WTC11 (cell line): Measurements from ENCODE around the gene INO80E. TPM values are rescaled to one million over a fixed set of nuclear protein-coding genes. Genes with fewer than 3 reads are reported as not detected.

Experiments used
- ATAC-seq: fragments of 200-7000 bp; cut with Tn5 transposase; 2 replicates; pipeline ENCODE4 v1.10.0; 2021; ENCODE audit warnings: mild to moderate bottlenecking, moderate library complexity
- CTCF ChIA-PET: fragments of 300-600 bp; sonication (Branson Sonifier 250); formaldehyde crosslinking; loops from one replicate; lab custom pipeline; 2021; ENCODE audit warnings: antibody characterized with exemption; lab: Charles Lee
- POLR2A ChIA-PET: fragments of 350-600 bp; sonication (Branson Sonifier 250); formaldehyde crosslinking; loops from one replicate; lab custom pipeline; 2021; ENCODE audit warnings: antibody characterized with exemption; lab: Charles Lee
- DNase-seq: peaks from one replicate; pipeline ENCODE4 v3.0.0; 2021; ENCODE audit warnings: low spot score
- H3K27ac Mint-ChIP-seq: 2 replicates; pipeline ENCODE4 v1.8.0; 2021; ENCODE audit warnings: mixed read lengths
- H3K27me3 Mint-ChIP-seq: 2 replicates; pipeline ENCODE4 v1.8.0; 2021; ENCODE audit warnings: low read depth, mild to moderate bottlenecking, moderate library complexity, mixed read lengths
- H3K36me3 Mint-ChIP-seq: 2 replicates; pipeline ENCODE4 v1.8.0; 2021; ENCODE audit warnings: mixed read lengths
- H3K4me1 Mint-ChIP-seq: 2 replicates; pipeline ENCODE4 v1.8.0; 2022; ENCODE audit warnings: mixed read lengths
- H3K4me3 Mint-ChIP-seq: 2 replicates; pipeline ENCODE4 v1.8.0; 2021; ENCODE audit warnings: mild to moderate bottlenecking, moderate library complexity, mixed read lengths
- H3K9me3 Mint-ChIP-seq: 2 replicates; pipeline ENCODE4 v1.8.0; 2021; ENCODE audit warnings: mixed read lengths
- CBFB ChIP-seq: sonication (generic); formaldehyde crosslinking; IDR thresholded peaks from 2 replicates; pipeline ENCODE4 v1.8.1; 2022; ENCODE audit warnings: mild to moderate bottlenecking, low read depth, missing genetic modification reagents
- CREB1 ChIP-seq: sonication (generic); formaldehyde crosslinking; IDR thresholded peaks from 2 replicates; pipeline ENCODE4 v1.8.0; 2023; ENCODE audit warnings: mild to moderate bottlenecking, missing genetic modification reagents
- CREM ChIP-seq: sonication (generic); formaldehyde crosslinking; IDR thresholded peaks from 2 replicates; pipeline ENCODE4 v1.8.1; 2022; ENCODE audit warnings: mild to moderate bottlenecking, missing genetic modification reagents, moderate library complexity
- CTCF ChIP-seq: fragments of 200-600 bp; IDR thresholded peaks from 2 replicates; pipeline ENCODE4 v1.8.0; 2022; ENCODE audit warnings: antibody characterized with exemption
- ESRRA ChIP-seq: sonication (generic); formaldehyde crosslinking; IDR thresholded peaks from 2 replicates; pipeline ENCODE4 v1.8.1; 2022; ENCODE audit warnings: mild to moderate bottlenecking, missing genetic modification reagents, borderline replicate concordance
- FOXJ3 ChIP-seq: sonication (generic); formaldehyde crosslinking; IDR thresholded peaks from 2 replicates; pipeline ENCODE4 v1.9.0; 2021; ENCODE audit warnings: missing genetic modification reagents, mild to moderate bottlenecking, borderline replicate concordance
- IRF1 ChIP-seq: sonication (generic); formaldehyde crosslinking; IDR thresholded peaks from 2 replicates; pipeline ENCODE4 v1.8.0; 2023; ENCODE audit warnings: missing genetic modification reagents
- MYBL2 ChIP-seq: sonication (generic); formaldehyde crosslinking; IDR thresholded peaks from 2 replicates; pipeline ENCODE4 v1.8.1; 2023; ENCODE audit warnings: mild to moderate bottlenecking, moderate library complexity, missing genetic modification reagents
- NFYB ChIP-seq: sonication (generic); formaldehyde crosslinking; conservative IDR thresholded peaks from 2 replicates; pipeline ENCODE4 v1.8.0; 2022; ENCODE audit warnings: low read depth, missing genetic modification reagents
- RORB ChIP-seq: fragments of 250-450 bp; sonication (Bioruptor Pico); IDR thresholded peaks from 2 replicates; pipeline ENCODE4 v1.9.0; 2021; ENCODE audit warnings: mild to moderate bottlenecking
- USF2 ChIP-seq: sonication (generic); formaldehyde crosslinking; IDR thresholded peaks from 2 replicates; pipeline ENCODE4 v1.8.1; 2023; ENCODE audit warnings: mild to moderate bottlenecking, missing genetic modification reagents, moderate library complexity
- ZNF121 ChIP-seq: sonication (generic); formaldehyde crosslinking; IDR thresholded peaks from 2 replicates; pipeline ENCODE4 v1.8.0; 2023; ENCODE audit warnings: missing genetic modification reagents
- ZNF263 ChIP-seq: sonication (generic); formaldehyde crosslinking; IDR thresholded peaks from 2 replicates; pipeline ENCODE4 v1.8.1; 2022; ENCODE audit warnings: low read depth, mild to moderate bottlenecking, moderate library complexity, missing genetic modification reagents
- ZNF281 ChIP-seq: sonication (generic); formaldehyde crosslinking; IDR thresholded peaks from 2 replicates; pipeline ENCODE4 v1.8.0; 2023; ENCODE audit warnings: mild to moderate bottlenecking, missing genetic modification reagents
- ZNF423 ChIP-seq: fragments of 250-450 bp; sonication (Bioruptor Pico); IDR thresholded peaks from 2 replicates; pipeline ENCODE4 v2.1.2; 2022; ENCODE audit warnings: mild to moderate bottlenecking, moderate library complexity
- ZNF512 ChIP-seq: sonication (generic); formaldehyde crosslinking; IDR thresholded peaks from 2 replicates; pipeline ENCODE4 v1.8.1; 2022; ENCODE audit warnings: missing genetic modification reagents, borderline replicate concordance
- total RNA-seq: library from RNA; stranded (reverse); gene quantifications from 3 replicates; pipeline ENCODE4 v1.2.3, GENCODE V29; 2021
- TF ChIP-seq, protein P1 (sequence below): fragments of 250-450 bp; sonication (Bioruptor Pico); IDR thresholded peaks from 2 replicates; pipeline ENCODE4 v1.9.0; 2021; ENCODE audit warnings: moderate library complexity, mild to moderate bottlenecking, inconsistent platforms, borderline replicate concordance
- TF ChIP-seq, protein P2 (sequence below): sonication (generic); formaldehyde crosslinking; IDR thresholded peaks from 2 replicates; pipeline ENCODE4 v1.8.0; 2022; ENCODE audit warnings: mild to moderate bottlenecking, missing genetic modification reagents
- TF ChIP-seq, protein P3 (sequence below): sonication (generic); formaldehyde crosslinking; conservative IDR thresholded peaks from 2 replicates; pipeline ENCODE4 v1.8.1; 2023; ENCODE audit warnings: mild to moderate bottlenecking, low read depth, missing genetic modification reagents, moderate library complexity
- TF ChIP-seq, protein P4 (sequence below): fragments of 250-450 bp; sonication (Bioruptor Pico); IDR thresholded peaks from 2 replicates; pipeline ENCODE4 v2.1.2; 2022; ENCODE audit warnings: mild to moderate bottlenecking, moderate library complexity

The INO80E gene
- total RNA-seq, 1 experiment from 2014 or later = 101 TPM

- TF ChIP-seq, protein P1, sequence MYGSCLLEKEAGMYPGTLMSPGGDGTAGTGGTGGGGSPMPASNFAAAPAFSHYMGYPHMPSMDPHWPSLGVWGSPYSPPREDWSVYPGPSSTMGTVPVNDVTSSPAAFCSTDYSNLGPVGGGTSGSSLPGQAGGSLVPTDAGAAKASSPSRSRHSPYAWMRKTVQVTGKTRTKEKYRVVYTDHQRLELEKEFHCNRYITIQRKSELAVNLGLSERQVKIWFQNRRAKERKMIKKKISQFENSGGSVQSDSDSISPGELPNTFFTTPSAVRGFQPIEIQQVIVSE = no peak
- TF ChIP-seq, protein P2, sequence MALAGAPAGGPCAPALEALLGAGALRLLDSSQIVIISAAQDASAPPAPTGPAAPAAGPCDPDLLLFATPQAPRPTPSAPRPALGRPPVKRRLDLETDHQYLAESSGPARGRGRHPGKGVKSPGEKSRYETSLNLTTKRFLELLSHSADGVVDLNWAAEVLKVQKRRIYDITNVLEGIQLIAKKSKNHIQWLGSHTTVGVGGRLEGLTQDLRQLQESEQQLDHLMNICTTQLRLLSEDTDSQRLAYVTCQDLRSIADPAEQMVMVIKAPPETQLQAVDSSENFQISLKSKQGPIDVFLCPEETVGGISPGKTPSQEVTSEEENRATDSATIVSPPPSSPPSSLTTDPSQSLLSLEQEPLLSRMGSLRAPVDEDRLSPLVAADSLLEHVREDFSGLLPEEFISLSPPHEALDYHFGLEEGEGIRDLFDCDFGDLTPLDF (CRISPR knock-in tag) = no peak
- TF ChIP-seq ZNF512 (CRISPR knock-in tag) (no peak), ZNF281 (CRISPR knock-in tag) (no peak), CTCF (no peak), ZNF121 (CRISPR knock-in tag) (no peak), CREM (CRISPR knock-in tag) (no peak), ZNF263 (CRISPR knock-in tag) (no peak), CBFB (no peak), FOXJ3 (no peak), NFYB (CRISPR knock-in tag) (no peak), MYBL2 (CRISPR knock-in tag) (no peak), USF2 (CRISPR knock-in tag) (no peak), RORB (CRISPR knock-in tag) (no peak), ZNF423 (CRISPR knock-in tag) (no peak), IRF1 (CRISPR knock-in tag) (no peak), CREB1 (no peak), ESRRA (CRISPR knock-in tag) (no peak)
- TF ChIP-seq, protein P3, sequence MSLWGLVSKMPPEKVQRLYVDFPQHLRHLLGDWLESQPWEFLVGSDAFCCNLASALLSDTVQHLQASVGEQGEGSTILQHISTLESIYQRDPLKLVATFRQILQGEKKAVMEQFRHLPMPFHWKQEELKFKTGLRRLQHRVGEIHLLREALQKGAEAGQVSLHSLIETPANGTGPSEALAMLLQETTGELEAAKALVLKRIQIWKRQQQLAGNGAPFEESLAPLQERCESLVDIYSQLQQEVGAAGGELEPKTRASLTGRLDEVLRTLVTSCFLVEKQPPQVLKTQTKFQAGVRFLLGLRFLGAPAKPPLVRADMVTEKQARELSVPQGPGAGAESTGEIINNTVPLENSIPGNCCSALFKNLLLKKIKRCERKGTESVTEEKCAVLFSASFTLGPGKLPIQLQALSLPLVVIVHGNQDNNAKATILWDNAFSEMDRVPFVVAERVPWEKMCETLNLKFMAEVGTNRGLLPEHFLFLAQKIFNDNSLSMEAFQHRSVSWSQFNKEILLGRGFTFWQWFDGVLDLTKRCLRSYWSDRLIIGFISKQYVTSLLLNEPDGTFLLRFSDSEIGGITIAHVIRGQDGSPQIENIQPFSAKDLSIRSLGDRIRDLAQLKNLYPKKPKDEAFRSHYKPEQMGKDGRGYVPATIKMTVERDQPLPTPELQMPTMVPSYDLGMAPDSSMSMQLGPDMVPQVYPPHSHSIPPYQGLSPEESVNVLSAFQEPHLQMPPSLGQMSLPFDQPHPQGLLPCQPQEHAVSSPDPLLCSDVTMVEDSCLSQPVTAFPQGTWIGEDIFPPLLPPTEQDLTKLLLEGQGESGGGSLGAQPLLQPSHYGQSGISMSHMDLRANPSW (CRISPR knock-in tag) = no peak
- TF ChIP-seq, protein P4, sequence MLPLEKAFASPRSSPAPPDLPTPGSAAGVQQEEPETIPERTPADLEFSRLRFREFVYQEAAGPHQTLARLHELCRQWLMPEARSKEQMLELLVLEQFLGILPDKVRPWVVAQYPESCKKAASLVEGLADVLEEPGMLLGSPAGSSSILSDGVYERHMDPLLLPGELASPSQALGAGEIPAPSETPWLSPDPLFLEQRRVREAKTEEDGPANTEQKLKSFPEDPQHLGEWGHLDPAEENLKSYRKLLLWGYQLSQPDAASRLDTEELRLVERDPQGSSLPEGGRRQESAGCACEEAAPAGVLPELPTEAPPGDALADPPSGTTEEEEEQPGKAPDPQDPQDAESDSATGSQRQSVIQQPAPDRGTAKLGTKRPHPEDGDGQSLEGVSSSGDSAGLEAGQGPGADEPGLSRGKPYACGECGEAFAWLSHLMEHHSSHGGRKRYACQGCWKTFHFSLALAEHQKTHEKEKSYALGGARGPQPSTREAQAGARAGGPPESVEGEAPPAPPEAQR (CRISPR knock-in tag) = no peak
- no peaks in the 10 kb centered on the region for H3K36me3 Mint-ChIP-seq
- H3K27me3 Mint-ChIP-seq = peaks cover 5% of the 10 kb centered on the region; the same call in 1 of the 2 replicates
- peaks cover 7% of the 10 kb centered on the region for H3K9me3 Mint-ChIP-seq
- CTCF ChIA-PET = no interaction called here
- peaks cover 22% of the 10 kb centered on the region for H3K4me1 Mint-ChIP-seq
- ATAC-seq (no peak), DNase-seq (no peak)
- H3K4me3 Mint-ChIP-seq = no peak overlapping the region
- no peak overlapping the region for H3K27ac Mint-ChIP-seq
- POLR2A ChIA-PET = no interaction called here
These were observed 48.1 kb upstream of the INO80E start for GRCh38 chr16:29947897-29948296.
